H1 (cell line): ENCODE measurements around the gene CEACAM16. TPM values are rescaled to one million over a fixed set of nuclear protein-coding genes. Genes with fewer than 3 reads are reported as not detected.
A peak's percentile ranks its signal among the peaks of the same experiment; 100 is the strongest.

Experiments used
- CTCF ChIA-PET: fragments of 300-600 bp; sonication (Branson Sonifier 250); formaldehyde crosslinking; loops from one replicate; lab custom pipeline; 2021; ENCODE audit not compliant: partially characterized antibody; lab: Charles Lee
- POLR2A ChIA-PET: fragments of 300-600 bp; sonication (Branson Sonifier 250); formaldehyde crosslinking; loops from one replicate; lab custom pipeline; 2021; ENCODE audit warnings: inconsistent platforms; ENCODE audit not compliant: partially characterized antibody; lab: Charles Lee
- DNase-seq, 2 experiments: peaks; one replicate each; pipeline versions ENCODE4 v3.0.0 to v3.0.0-alpha.2; 2010 to 2022; ENCODE audit warnings: low spot score in 2 of 2, low read depth in 1 of 2, mixed read lengths in 1 of 2
- FAIRE-seq: peaks from 2 replicates; lab custom pipeline; 2011; peaks lifted over from hg19 to GRCh38; lab: Jason Lieb, UNC
- H2AFZ ChIP-seq: 2 replicates; pipeline ENCODE4 v1.8.1; 2012; ENCODE audit warnings: low read length, inconsistent platforms
- H2AK5ac ChIP-seq: 2 replicates; pipeline ENCODE4 v1.6.1; 2013; ENCODE audit warnings: low read depth, low read length
- H2BK120ac ChIP-seq: replicated peaks from 2 replicates; pipeline ENCODE3; 2013; ENCODE audit warnings: low read depth, low read length, inconsistent platforms
- H2BK12ac ChIP-seq: 2 replicates; pipeline ENCODE4 v1.6.1; 2013; ENCODE audit warnings: low read depth, low read length
- H2BK15ac ChIP-seq: 2 replicates; pipeline ENCODE4 v1.6.1; 2013; ENCODE audit warnings: low read length
- H2BK20ac ChIP-seq: 2 replicates; pipeline ENCODE4 v1.6.1; 2013; ENCODE audit warnings: low read length
- H2BK5ac ChIP-seq: 2 replicates; pipeline ENCODE4 v1.6.1; 2013; ENCODE audit warnings: low read depth, low read length
- H3K14ac ChIP-seq: 2 replicates; pipeline ENCODE4 v1.6.1; 2013; ENCODE audit warnings: inconsistent platforms; ENCODE audit not compliant: insufficient read length
- H3K18ac ChIP-seq: 2 replicates; pipeline ENCODE4 v1.6.1; 2013; ENCODE audit warnings: low read length; ENCODE audit errors: extremely low read depth
- H3K23ac ChIP-seq: 2 replicates; pipeline ENCODE4 v1.6.1; 2013; ENCODE audit warnings: inconsistent platforms; ENCODE audit not compliant: insufficient read length
- H3K23me2 ChIP-seq: 2 replicates; pipeline ENCODE4 v1.6.1; 2013; ENCODE audit warnings: low read depth, low read length
- H3K27ac ChIP-seq: 2 replicates; pipeline ENCODE4 v1.6.1; 2011; ENCODE audit warnings: low read depth, low read length, inconsistent platforms
- H3K27me3 ChIP-seq, 4 experiments: replicated peaks in 1 of 4; 1 replicate in 1 of 4; 2 replicates in 3 of 4; pipeline versions ENCODE4 v1.6.1 to v1.8.1; 2011 to 2013; ENCODE audit warnings: low read length in 3 of 4, mild to moderate bottlenecking in 3 of 4, inconsistent platforms in 2 of 4, mixed read lengths in 2 of 4, moderate library complexity in 1 of 4; ENCODE audit not compliant: control insufficient read depth in 3 of 4, insufficient read depth in 3 of 4; ENCODE audit errors: extremely low read depth in 1 of 4
- H3K36me3 ChIP-seq, 4 experiments: 2 replicates each; pipeline versions ENCODE4 v1.6.1 to v1.8.1; 2011 to 2013; ENCODE audit warnings: mild to moderate bottlenecking in 4 of 4, low read length in 3 of 4, moderate library complexity in 2 of 4, control low read depth in 1 of 4, inconsistent platforms in 1 of 4; ENCODE audit not compliant: insufficient read depth in 4 of 4, control insufficient read depth in 2 of 4
- H3K4ac ChIP-seq: replicated peaks from 2 replicates; pipeline ENCODE3; 2013; ENCODE audit warnings: low read length, low read depth, mixed read lengths, inconsistent platforms; ENCODE audit not compliant: insufficient read length
- H3K4me1 ChIP-seq, 4 experiments: replicated peaks in 1 of 4; 1 replicate in 1 of 4; 2 replicates in 3 of 4; pipeline versions ENCODE4 v1.6.1 to v1.8.1; 2011 to 2013; ENCODE audit warnings: low read length in 3 of 4, inconsistent platforms in 2 of 4, mixed read lengths in 1 of 4; ENCODE audit not compliant: insufficient read depth in 4 of 4, control insufficient read depth in 3 of 4
- H3K4me2 ChIP-seq, 2 experiments: 2 replicates each; pipeline versions ENCODE4 v1.6.1 to v1.8.1; 2011 to 2013; ENCODE audit warnings: low read depth in 2 of 2, low read length in 2 of 2, control low read depth in 1 of 2, inconsistent platforms in 1 of 2, mild to moderate bottlenecking in 1 of 2; ENCODE audit not compliant: insufficient read depth in 1 of 2
- H3K4me3 ChIP-seq, 4 experiments: fragments of 200-600, 300-600 bp in 1 of 4; sonication (generic), shearing (Covaris generic), sonication (Bioruptor Twin) in 1 of 4; 2 replicates each; pipeline versions ENCODE4 v1.5.1 to v1.8.1; 2011 to 2016; ENCODE audit warnings: low read length in 4 of 4, low read depth in 3 of 4, control low read depth in 2 of 4, inconsistent platforms in 2 of 4, mild to moderate bottlenecking in 2 of 4, mixed read lengths in 1 of 4, moderate library complexity in 1 of 4; ENCODE audit not compliant: insufficient read depth in 2 of 4; ENCODE audit errors: extremely low read depth in 1 of 4
- H3K56ac ChIP-seq: replicated peaks from 2 replicates; pipeline ENCODE3; 2013; ENCODE audit warnings: low read depth, mild to moderate bottlenecking, mixed read lengths, low read length, inconsistent platforms; ENCODE audit not compliant: insufficient read length
- H3K79me1 ChIP-seq: 2 replicates; pipeline ENCODE4 v1.6.1; 2013; ENCODE audit warnings: low read depth, low read length, control low read depth
- H3K79me2 ChIP-seq, 2 experiments: 2 replicates each; pipeline versions ENCODE4 v1.6.1 to v1.8.1; 2012 to 2013; ENCODE audit warnings: low read length in 2 of 2, mild to moderate bottlenecking in 2 of 2, inconsistent platforms in 1 of 2; ENCODE audit not compliant: insufficient read depth in 2 of 2, control insufficient read depth in 1 of 2
- H3K9ac ChIP-seq, 4 experiments: replicated peaks in 1 of 4; 1 replicate in 1 of 4; 2 replicates in 3 of 4; pipeline versions ENCODE4 v1.6.1 to v1.8.1; 2011 to 2013; ENCODE audit warnings: low read depth in 3 of 4, low read length in 3 of 4, control low read depth in 2 of 4, mild to moderate bottlenecking in 2 of 4, moderate library complexity in 2 of 4, inconsistent platforms in 1 of 4; ENCODE audit errors: extremely low read depth in 1 of 4
- H3K9me3 ChIP-seq, 2 experiments: 2 replicates each; pipeline versions ENCODE4 v1.6.1 to v1.8.1; 2012 to 2013; ENCODE audit warnings: mild to moderate bottlenecking in 2 of 2, moderate library complexity in 2 of 2, control low read depth in 1 of 2, inconsistent platforms in 1 of 2, low read depth in 1 of 2, low read length in 1 of 2, mixed read lengths in 1 of 2; ENCODE audit not compliant: insufficient read depth in 2 of 2
- H4K20me1 ChIP-seq, 2 experiments: replicated peaks in 1 of 2; 2 replicates each; pipeline versions ENCODE3 to v1.8.1; 2011 to 2013; ENCODE audit warnings: inconsistent platforms in 2 of 2, low read length in 2 of 2, mild to moderate bottlenecking in 1 of 2; ENCODE audit not compliant: insufficient read depth in 2 of 2, control insufficient read depth in 1 of 2
- H4K5ac ChIP-seq: 2 replicates; pipeline ENCODE4 v1.6.1; 2013; ENCODE audit warnings: low read length, low read depth, mixed read lengths, inconsistent platforms; ENCODE audit not compliant: insufficient read length
- H4K8ac ChIP-seq: 2 replicates; pipeline ENCODE4 v1.8.0; 2013; ENCODE audit warnings: mild to moderate bottlenecking, moderate library complexity, low read length, inconsistent platforms; ENCODE audit not compliant: insufficient read depth; ENCODE audit errors: extremely low read depth
- H4K91ac ChIP-seq: replicated peaks from 2 replicates; pipeline ENCODE3; 2013; ENCODE audit warnings: low read length, mixed read lengths, inconsistent platforms; ENCODE audit not compliant: insufficient read length
- CEBPB ChIP-seq: IDR thresholded peaks from 2 replicates; pipeline ENCODE4 v1.6.1; 2012; ENCODE audit warnings: low read depth, low read length
- HDAC2 ChIP-seq, 2 experiments: fragments of 300-600 bp in 1 of 2; sonication (generic) in 1 of 2; IDR thresholded peaks; 2 replicates each; pipeline ENCODE4 v1.6.1; 2011 to 2012; ENCODE audit warnings: low read depth in 2 of 2, low read length in 2 of 2, mild to moderate bottlenecking in 2 of 2, moderate library complexity in 2 of 2, borderline replicate concordance in 1 of 2, inconsistent platforms in 1 of 2
- KDM1A ChIP-seq: fragments of 200-600, 300-600 bp; sonication (generic); IDR thresholded peaks from 2 replicates; pipeline ENCODE4 v1.7.1; 2016; ENCODE audit warnings: mild to moderate bottlenecking, low read length, borderline replicate concordance
- KDM4A ChIP-seq: IDR thresholded peaks from one replicate; pipeline ENCODE4 v1.7.1; 2012; ENCODE audit warnings: low read depth, mild to moderate bottlenecking, moderate library complexity, low read length, inconsistent platforms; ENCODE audit not compliant: severe bottlenecking
- MAFK ChIP-seq: IDR thresholded peaks from 2 replicates; pipeline ENCODE4 v1.6.1; 2012; ENCODE audit warnings: low read depth, mild to moderate bottlenecking, improper control_type of control experiment, low read length
- SIN3A ChIP-seq, 2 experiments: IDR thresholded peaks in 1 of 2; conservative IDR thresholded peaks in 1 of 2; 2 replicates each; pipeline ENCODE4 v1.6.1; 2011 to 2012; ENCODE audit warnings: low read length in 2 of 2, improper control_type of control experiment in 1 of 2, low read depth in 1 of 2, mild to moderate bottlenecking in 1 of 2
- WGBS, 2 experiments: shearing (Covaris generic) in 1 of 2; methylation state at CpG; one replicate each; pipeline versions ENCODE4 v1.1.6 to v1.1.7; 2013 to 2015; ENCODE audit warnings: low lambda C conversion rate in 2 of 2, mixed read lengths in 2 of 2, inconsistent platforms in 1 of 2, low coverage in 1 of 2, missing lambda C conversion rate in 1 of 2; ENCODE audit not compliant: insufficient replicate concordance in 2 of 2, insufficient coverage in 1 of 2, insufficient read length in 1 of 2; ENCODE audit errors: extremely low coverage in 1 of 2, missing lambda C conversion rate in 1 of 2; 5-methylcytosine and 5-hydroxymethylcytosine counted together
- polyA plus RNA-seq, 7 experiments: library from polyadenylated mRNA; depleted of rRNA in 3 of 7; stranded (reverse) in 5 of 7; unstranded in 2 of 7; fragments of >200 nt in 5 of 7; fragments of 200-250 nt in 2 of 7; gene quantifications; 1 replicate in 5 of 7; 2 replicates in 1 of 7; 4 replicates in 1 of 7; pipeline versions ENCODE4 v1.2.1 to v1.2.3, GENCODE V29; 2011 to 2013; ENCODE audit warnings: missing spikeins in 2 of 7, mixed read lengths in 2 of 7
- total RNA-seq: library from RNA; stranded (reverse); fragmentation: NEBNext Ultra II Directional; extraction: Animal tissue kit (Norgen Biotek cat#: 25700); gene quantifications from 2 replicates; pipeline ENCODE4 v1.2.1, GENCODE V29; 2021

CEACAM16 gene
- total and polyA plus RNA-seq, 2 of the 8 experiments (the other 6 are each of a cell fraction or from before 2014, with no cell fraction given), result not detected

DNA sequence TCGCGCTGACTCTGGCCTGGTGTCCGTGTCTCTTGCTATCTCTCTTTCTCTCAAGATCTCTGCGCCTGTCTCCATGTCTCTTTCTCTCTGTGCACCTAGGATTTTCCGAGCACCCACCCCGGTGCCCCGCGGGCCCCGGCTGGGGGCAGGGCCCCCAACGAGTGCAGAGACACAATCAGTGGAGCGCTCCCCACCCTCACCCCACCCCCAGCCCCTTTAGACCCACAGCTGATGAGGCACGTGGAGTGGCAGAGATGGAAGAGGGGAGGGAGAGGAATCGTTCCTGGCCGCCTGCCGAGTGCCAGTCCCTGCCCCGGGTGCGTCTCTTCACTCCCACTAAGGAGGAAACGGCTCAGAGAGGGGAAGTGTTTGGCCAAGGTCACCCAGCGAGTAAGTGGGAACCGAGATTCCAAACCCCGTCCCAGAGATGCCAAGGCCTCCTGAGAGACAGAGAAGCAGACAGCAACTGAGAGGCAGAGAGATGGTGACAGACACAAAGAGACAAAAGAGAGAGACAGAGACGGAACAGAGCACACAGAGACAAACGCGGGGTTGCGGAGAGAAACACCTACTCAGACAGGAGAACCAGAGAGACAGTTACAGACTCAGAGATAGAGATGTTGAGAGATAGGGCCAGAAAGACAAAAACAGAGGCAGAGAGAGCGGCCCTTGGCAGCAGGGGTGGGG is 48.9 kb downstream of the CEACAM16 start:
- H3K4me2 ChIP-seq, result peak overlapping the region; percentile 96
- H3K9me3 ChIP-seq, result no peaks in the 10 kb centered on the region
- no peak overlapping the region for H2BK12ac ChIP-seq
- H2BK20ac ChIP-seq, result no peak overlapping the region
- no peak overlapping the region for H2AFZ ChIP-seq
- H3K79me1 ChIP-seq, result no peaks in the 10 kb centered on the region
- TF ChIP-seq MAFK, result no peak
- TF ChIP-seq KDM4A, result peak; percentile 25
- TF ChIP-seq HDAC2 (IDR thresholded peaks at IDR 0.05; ENCODE audit: borderline replicate concordance in 1 of 2, low read depth in 2 of 2, low read length in 2 of 2), result 0 out of 4 replicates have a peak, but pooled peaks of 1 of the 2 experiments have one; percentile 64
- TF ChIP-seq CEBPB, result peak; percentile 11; the same call in 1 of the 2 replicates
- peak; percentile 72; the same call in 1 of the 2 replicates for TF ChIP-seq KDM1A
- TF ChIP-seq SIN3A (conservative IDR thresholded peaks at IDR 0.05 in 1 of 2, IDR thresholded peaks at IDR 0.05 in 1 of 2; ENCODE audit: low read depth in 1 of 2, low read length in 2 of 2), result peak in 1 of 2 experiments; percentile 12; a peak in 1 of 4 replicates
- TF ChIP-seq, all 59 proteins: peak for 5
- CTCF ChIA-PET, result no interaction called here
- H3K23me2 ChIP-seq, result peaks cover 12% of the 10 kb centered on the region
- H2BK120ac ChIP-seq, result no peak overlapping the region
- no peak overlapping the region for H4K5ac ChIP-seq
- H3K36me3 ChIP-seq, result no peaks in the 10 kb centered on the region
- H4K20me1 ChIP-seq, result no peaks in the 10 kb centered on the region
- H2BK15ac ChIP-seq, result no peak overlapping the region
- 1% methylated on average over 10 of the region's 26 CpGs; no CpG with 5 or more reads in 1 of the 2 experiments for WGBS, 2 experiments
- peak overlapping the region; percentile 85; the same call in 1 of the 2 replicates for H3K18ac ChIP-seq
- H2BK5ac ChIP-seq, result no peak overlapping the region
- POLR2A ChIA-PET, result no interaction called here
- no peak overlapping the region for H3K14ac ChIP-seq
- no peak overlapping the region for H3K23ac ChIP-seq
- DNase-seq (peak in 1 of 2 experiments; percentile 59), FAIRE-seq (no peak)
- peak overlapping the region; percentile 15 for H3K4ac ChIP-seq
- H4K91ac ChIP-seq, result no peak overlapping the region
- H3K27me3 ChIP-seq, result peaks cover 22 to 68% (median 51%) of the 10 kb centered on the region in 4 experiments
- no peaks in the 10 kb centered on the region for H3K79me2 ChIP-seq
- H3K56ac ChIP-seq, result no peak overlapping the region
- no peak overlapping the region for H3K9ac ChIP-seq
- H2AK5ac ChIP-seq, result no peak overlapping the region
- no peak overlapping the region for H3K27ac ChIP-seq
- H3K4me3 ChIP-seq, result peak overlapping the region; percentile 43 to 65 (median 52)
- peaks cover 0 to 7% (median 4%) of the 10 kb centered on the region in 4 experiments; a peak in 4 of 7 replicates for H3K4me1 ChIP-seq
- H4K8ac ChIP-seq, result no peak overlapping the region
